ENCODE results near the gene PLXDC2. TPM values are rescaled to one million over a fixed set of nuclear protein-coding genes. Genes with fewer than 3 reads are reported as not detected.

Gene PLXDC2
- total RNA-seq, 1 donor: 3.2 TPM

GRCh38 chr10:19824381-19825342 is 8.4 kb downstream of the PLXDC2 start:
- H3K4me3 ChIP-seq (ENCODE audit: low read depth, low read length): no peak overlapping the region
- no peak for DNase-seq (ENCODE audit: low read depth)
- no peak for TF ChIP-seq CTCF (IDR thresholded peaks at IDR 0.05; ENCODE audit: insufficient read depth, low read length)

DNA sequence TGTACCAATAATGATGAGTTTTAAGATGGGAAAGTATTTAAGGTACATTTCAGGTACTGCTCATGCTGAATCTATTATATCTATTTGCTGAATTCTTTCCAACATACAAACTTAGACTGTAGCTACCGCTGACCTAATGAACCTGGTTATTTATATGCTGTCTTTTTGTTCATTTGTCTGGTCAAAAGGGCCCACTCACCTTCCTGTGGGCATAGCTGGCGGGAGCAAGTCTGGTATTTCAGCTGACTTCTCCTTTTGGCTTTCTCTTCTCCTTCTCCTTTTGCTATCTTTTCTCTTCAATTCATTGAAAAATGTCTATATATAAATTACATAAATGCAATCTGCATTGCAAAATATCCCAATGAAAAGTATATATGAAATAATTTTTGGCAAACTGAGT is 9.5 kb downstream of the PLXDC2 start:
- TF ChIP-seq CTCF (IDR thresholded peaks at IDR 0.05; ENCODE audit: insufficient read depth, low read length): no peak
- DNase-seq (ENCODE audit: low read depth): no peak
- H3K4me3 ChIP-seq (ENCODE audit: low read depth, low read length): no peak overlapping the region

DNA sequence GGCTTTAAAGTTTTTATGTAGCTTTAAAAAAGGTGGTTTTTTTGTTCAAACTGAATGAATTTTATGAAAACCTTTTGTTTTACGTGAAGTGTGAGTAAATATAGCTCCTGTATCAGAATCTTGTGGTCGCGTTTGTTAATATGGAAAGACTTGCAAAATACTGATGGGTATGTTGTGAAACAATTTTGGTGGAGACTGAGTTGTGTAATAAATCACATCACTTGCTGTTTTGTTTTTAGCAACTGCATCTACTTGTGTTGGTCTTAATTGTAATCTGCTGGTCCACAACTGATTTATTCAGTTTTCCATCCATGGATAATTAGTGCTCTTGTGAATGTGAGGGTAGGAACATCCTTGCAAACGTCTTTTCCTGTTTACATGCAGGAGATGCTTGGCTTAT is 10.5 kb downstream of the PLXDC2 start:
- peak; percentile 33 for DNase-seq (ENCODE audit: low read depth)
- no peak overlapping the region for H3K4me3 ChIP-seq (ENCODE audit: low read depth, low read length)
- no peak for TF ChIP-seq CTCF (IDR thresholded peaks at IDR 0.05; ENCODE audit: insufficient read depth, low read length)

DNA sequence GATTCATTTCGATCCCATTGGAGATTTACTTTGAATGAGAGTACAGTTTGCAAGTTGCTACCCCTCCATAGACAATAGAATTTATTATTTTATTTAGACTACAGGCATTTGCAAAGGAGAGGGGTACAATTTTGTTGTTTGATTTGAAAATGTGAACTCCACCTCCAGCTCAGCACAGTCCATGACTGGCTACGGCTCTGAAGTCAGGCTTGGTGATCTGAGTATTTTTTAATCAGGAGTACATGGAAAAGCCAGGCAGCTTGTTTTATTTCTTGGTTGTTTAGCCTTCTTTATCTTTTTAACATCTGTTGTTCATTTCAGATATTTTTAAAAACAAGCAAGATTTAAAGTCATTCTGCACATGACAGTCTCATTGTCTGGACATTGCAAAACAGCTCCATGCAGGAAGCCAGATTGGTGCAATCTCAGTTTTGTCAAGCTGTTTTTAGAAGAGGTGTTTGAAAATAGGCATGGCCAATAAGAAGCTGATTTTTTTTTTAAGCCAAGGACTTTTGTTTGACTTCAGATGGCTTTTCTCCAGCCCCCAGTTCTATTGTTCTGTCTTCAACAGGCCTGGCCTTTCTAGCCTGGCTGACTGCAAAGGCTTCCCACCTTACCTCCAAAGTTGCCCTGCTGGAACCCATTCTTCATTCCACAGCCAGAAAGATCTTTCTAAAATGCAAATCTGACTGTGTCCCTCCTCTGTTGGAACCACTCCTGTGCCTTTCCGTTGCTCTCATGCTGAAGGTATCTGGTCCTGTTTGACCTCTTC is 12.2 kb downstream of the PLXDC2 start:
- DNase-seq (ENCODE audit: low read depth): peak; percentile 54
- no peak for TF ChIP-seq CTCF (IDR thresholded peaks at IDR 0.05; ENCODE audit: insufficient read depth, low read length)
- H3K4me3 ChIP-seq (ENCODE audit: low read depth, low read length): no peak overlapping the region

GRCh38 chr10:19832699-19833098 is 16.5 kb downstream of the PLXDC2 start:
- H3K4me3 ChIP-seq (ENCODE audit: low read depth, low read length): no peak overlapping the region
- DNase-seq (ENCODE audit: low read depth): no peak
- TF ChIP-seq CTCF (IDR thresholded peaks at IDR 0.05; ENCODE audit: insufficient read depth, low read length): no peak

- no peak for TF ChIP-seq CTCF (IDR thresholded peaks at IDR 0.05; ENCODE audit: insufficient read depth, low read length)
- no peak for DNase-seq (ENCODE audit: low read depth)
These were observed 17.1 kb downstream of the PLXDC2 start for GRCh38 chr10:19833170-19833824.

More at GRCh38 chr10:19833170-19833824, 17.1 kb downstream of the PLXDC2 start:
- H3K4me3 ChIP-seq (ENCODE audit: low read depth, low read length): no peak overlapping the region

All from fibroblast of the aortic adventitia (primary cell).